Measurements from ENCODE around the gene FDX2.

- TF ChIP-seq CTCF (IDR thresholded peaks at IDR 0.05; ENCODE audit: borderline replicate concordance, extremely low read depth, low read length, poor library complexity, severe bottlenecking): no peak
- no peak for TF ChIP-seq EZH2 (IDR thresholded peaks at IDR 0.05; ENCODE audit: borderline replicate concordance, low read depth, low read length, severe bottlenecking)
Measured at GRCh38 chr19:10262771-10263170, 53.0 kb downstream of the FDX2 start.

Measured in DND-41 (cell line).